CD4-positive, alpha-beta T cell treated with Interleukin-4 for 1 hour (primary cell): ENCODE measurements around the gene GAD1.

Experiments used
- DNase-seq, 2 donors: peaks; one replicate each; pipeline ENCODE4 v3.0.0-alpha.2; 2020 to 2022

The GAD1 gene

DNA sequence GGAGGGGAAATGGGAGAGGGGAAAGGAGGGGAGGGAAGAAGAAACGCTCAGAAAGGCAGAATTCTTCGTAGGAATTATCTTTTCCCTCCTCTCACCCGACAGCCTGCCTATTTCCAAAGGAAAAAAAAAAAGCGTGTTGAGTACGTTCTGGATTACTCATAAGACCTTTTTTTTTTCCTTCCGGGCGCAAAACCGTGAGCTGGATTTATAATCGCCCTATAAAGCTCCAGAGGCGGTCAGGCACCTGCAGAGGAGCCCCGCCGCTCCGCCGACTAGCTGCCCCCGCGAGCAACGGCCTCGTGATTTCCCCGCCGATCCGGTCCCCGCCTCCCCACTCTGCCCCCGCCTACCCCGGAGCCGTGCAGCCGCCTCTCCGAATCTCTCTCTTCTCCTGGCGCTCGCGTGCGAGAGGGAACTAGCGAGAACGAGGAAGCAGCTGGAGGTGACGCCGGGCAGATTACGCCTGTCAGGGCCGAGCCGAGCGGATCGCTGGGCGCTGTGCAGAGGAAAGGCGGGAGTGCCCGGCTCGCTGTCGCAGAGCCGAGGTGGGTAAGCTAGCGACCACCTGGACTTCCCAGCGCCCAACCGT lies at the start of gene GAD1:
GAD1 (plus strand) TSS at position 384 of the 589 bp plus-strand sequence. CDS start 1,705 bp downstream, outside the sequence.
- peak; percentile 56 for DNase-seq

DNA sequence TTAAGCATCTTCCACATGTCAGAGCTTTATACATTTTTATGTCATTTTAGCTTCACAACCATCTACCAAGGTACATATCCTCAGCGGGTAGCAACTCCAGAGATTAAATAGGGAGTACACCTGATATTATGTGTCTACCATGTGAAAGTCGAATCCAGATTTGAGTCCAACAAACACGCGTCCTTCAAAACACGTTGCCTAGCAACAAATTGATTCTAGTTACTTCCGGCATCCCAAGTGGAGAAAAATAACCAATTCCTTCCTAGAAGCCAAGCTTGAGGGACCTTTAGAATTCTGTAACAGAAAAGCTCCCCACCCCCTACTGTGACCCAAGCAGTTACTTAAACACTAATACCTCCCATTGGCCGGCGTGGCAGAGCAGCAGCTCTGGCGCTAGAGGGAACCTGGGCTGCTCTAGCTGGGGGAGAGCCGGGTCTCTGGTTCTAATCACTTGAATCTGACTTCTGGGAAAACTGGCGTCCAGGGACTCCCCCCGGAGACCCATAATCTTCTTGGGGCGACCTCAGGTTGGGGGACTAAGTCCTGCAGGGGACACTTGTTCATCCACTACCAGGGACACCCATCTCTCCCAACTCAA lies 46.6 kb upstream of the GAD1 start, which contains the start of gene ERICH2:
ERICH2 (plus strand) TSS at position 371 of the 598 bp plus-strand sequence. CDS start 304 bp downstream, outside the sequence.
- peak; percentile 42 to 48 for DNase-seq

GRCh38 chr2:170770606-170771420 lies 45.9 kb upstream of the GAD1 start:
- DNase-seq = peak; percentile 76 to 77

DNA sequence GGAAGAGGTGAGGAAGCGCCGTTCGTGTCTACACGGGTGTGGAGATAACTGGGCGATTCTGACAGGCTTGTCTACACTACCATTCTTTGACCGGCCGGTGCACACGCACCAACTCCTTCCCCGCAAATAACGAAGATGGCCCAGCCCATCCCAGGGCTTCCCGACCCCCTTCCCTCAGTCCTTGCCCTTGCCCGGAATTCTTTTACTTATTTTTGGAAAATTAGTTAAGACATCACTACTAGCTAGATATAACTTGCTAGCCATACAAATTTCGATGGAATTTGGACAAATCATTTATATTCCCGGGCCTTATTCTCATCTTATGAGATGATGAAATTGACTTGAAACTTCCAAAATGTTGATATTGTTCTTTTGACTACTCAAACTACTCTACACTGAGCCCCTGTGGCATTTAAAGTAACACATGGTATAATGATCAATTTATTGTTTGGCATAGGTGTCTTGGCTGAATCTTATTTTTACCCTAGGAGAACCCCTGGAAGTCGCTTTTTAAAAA lies 45.2 kb upstream of the GAD1 start:
- no peak for DNase-seq

DNA sequence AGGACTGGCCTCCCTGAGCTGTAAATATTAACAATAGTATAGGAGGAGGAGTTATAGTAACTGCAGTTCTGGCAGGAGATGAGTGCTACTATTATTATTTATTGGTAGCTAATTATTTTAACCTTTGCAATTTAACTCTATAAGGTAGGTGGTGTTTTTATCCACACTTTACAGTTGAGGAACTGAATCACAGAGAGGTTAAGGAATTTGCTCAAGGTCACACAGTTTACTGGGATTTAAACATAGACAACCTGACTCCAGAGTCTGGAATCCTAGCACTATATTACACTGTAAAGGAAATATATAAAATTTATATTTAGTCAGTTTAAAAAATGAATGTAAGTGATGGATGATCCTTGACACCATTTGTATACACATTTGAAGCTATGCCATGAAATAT lies 44.4 kb upstream of the GAD1 start:
- DNase-seq = no peak

GRCh38 chr2:170774074-170774473 lies 42.6 kb upstream of the GAD1 start:
- DNase-seq = no peak

DNA sequence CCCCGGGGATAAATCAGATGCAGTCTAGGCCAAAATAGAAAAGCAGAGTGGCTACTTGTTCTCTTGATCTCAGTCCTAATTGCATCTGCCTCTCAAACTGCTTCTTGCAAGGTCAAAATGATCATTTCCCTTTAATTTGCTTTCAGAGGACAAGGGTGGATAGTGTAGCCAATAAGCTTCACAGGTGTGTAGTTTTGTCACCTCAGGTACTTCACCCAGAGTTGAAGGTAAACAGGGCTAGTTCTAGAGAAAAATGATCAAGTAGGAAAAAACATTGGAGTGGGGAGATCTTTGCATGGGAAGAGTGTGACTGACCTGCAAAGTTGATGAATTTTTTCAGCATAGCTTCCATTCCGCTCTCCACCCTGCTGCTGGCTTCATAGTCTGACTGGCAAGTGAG lies 37.8 kb upstream of the GAD1 start:
- no peak for DNase-seq

GRCh38 chr2:170779304-170779703 lies 37.4 kb upstream of the GAD1 start:
- DNase-seq = no peak

- DNase-seq = no peak
Measured at GRCh38 chr2:170782673-170783072, 34.0 kb upstream of the GAD1 start.

DNA sequence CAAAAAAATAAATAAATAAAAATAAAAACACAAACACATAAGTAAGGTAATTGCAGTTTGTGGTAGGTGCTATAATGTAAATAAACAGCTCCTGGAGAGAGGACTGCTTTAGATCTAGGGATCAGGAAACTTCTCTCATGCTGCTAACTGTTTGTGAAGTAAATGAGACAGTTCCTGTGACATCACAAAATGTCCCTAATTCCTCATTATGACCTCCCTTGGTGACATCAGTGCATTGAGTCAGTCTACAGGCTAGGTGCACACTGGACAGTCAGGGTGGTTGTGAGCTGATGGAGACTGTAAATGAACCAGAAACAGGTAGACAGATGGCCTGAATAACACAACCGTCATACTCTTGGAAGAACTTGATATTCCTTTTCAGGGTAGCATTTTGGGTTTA lies 33.1 kb upstream of the GAD1 start:
- no peak for DNase-seq

DNA sequence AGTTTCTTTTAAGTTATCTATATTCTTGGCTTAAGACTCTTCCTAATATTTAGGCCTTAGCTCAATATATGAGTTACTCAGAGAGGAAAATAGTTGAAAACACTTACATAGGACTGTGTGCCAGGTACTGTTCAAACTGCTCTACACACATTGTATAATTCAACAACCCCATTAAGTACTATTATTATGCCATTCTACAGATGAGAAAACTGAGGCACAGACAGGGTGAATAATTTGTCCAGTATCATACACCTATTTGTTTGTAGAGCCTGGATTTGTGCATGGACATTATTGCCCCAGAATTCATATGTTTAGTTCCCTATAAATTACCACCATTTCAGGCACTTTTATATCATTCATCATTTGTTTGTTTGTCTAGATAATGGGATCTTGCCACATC lies 17.7 kb upstream of the GAD1 start:
- no peak for DNase-seq

DNA sequence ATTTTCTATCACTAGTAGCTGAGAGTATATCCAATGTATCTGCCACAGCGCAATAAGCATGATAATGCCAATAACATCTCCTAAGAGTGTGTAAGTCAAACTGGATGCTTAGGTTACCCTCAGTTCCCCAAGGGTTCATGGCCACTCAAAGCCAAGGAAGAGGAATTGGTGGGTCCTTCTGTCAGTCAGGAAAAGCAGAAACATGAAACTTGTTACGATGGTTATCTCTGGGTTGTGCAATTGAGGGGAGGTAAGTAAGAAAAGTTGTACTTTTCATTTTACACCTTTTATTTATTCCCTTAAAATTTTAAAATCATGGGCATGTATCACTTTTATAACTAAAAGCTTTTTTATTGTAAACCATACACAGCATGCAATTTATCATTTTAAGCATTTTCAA lies 10.1 kb upstream of the GAD1 start:
- no peak for DNase-seq

DNA sequence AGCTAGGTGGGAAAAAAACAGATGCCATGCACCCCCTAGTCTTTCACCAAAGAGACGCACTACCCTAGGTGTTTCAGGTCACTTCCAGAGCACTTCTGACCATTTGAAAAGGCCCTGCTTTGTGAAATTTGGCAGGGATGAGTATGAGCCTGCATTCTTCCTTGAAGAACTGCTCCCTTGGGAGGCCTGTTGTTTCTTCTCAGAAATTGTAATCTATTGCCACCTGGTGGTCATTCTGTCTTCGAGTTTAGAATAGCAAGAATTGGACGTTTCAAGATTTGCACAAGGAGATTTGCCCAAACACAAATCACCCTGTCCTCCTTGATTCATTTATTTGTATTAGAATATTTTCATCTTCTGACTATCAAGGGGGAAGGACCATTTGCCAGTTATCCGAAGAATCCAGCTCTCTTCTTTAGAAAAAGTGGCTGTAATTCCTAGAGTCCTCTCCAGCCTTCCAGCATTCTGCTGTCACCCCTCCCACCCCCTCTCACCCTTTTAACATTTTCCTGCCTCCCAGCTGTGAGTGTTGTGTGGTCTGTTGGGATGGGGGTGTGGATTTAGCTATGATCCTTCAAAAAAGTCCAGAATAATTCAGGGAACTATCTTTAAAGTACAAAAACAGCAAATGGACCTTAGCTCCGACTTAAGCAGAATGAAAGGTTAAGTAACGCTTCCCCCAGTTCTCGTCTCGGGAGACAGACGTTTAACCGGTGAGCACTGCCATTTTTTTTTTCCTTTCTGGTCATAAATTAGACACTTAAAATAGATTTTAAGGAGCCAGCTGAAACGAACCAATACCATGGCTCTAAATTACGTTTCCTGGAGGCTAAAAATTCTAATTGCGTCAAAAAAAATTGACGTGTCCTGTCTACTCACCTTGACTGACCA lies 3.7 kb upstream of the GAD1 start:
- peak in 1 of 2 donors; percentile 65 for DNase-seq

- DNase-seq = no peak
Measured at GRCh38 chr2:170813611-170814532, 2.8 kb upstream of the GAD1 start.

- DNase-seq = no peak
Measured at GRCh38 chr2:170814533-170815230, 2.0 kb upstream of the GAD1 start.

DNA sequence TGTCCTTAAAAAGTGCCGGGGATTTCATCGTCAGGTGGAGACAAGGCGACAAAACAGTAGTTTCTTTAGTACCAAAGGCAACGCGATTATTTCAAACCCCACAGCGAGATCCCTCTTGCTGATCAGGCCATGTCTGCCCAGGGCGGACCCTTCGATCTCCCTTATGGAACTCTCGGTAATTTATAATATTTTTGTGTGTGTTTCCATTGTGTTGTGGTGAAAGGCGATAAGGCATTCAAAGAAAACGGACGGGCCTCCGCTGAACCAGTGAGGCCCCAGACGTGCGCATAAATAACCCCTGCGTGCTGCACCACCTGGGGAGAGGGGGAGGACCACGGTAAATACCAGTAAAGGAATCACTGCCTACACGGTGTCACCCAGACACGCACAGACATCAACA lies 1.4 kb upstream of the GAD1 start:
- no peak for DNase-seq

DNA sequence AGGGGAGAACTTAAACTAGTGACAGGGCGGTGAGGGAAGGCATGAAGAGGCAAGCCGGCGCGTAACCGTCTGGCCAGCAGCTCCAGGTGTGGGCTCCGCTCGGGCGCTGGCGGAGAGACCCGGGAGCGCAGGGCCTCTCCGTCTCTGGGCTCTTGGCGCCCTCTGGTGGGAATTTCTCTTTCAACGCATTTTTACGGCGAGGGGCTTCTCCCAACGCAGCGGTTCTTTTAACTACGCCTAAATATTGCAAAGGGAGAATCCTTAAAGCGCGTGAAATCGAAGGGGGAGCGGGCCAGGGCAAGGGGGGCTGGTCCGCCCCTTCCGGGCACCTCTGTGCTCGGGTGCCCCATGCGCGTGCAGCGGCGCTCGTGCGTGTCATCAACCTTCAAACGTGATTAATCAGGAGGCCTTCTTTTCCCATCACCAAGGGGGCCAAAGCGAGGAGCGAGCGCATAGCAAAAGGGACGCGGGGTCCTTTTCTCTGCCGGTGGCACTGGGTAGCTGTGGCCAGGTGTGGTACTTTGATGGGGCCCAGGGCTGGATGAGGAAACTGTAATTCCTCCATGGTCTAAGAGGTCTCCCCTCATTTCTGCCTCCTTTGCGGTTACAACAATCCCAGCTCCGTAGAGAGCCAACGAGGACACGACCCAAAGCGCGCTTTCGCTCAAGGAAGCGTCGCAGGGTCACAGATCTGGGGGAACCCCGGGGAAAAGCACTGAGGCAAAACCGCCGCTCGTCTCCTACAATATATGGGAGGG lies 762 bp upstream of the GAD1 start:
- DNase-seq = peak; percentile 57 to 67

GRCh38 chr2:170817093-170818035 lies 677 bp downstream of the GAD1 start:
- no peak for DNase-seq
